Measurements from ENCODE around the gene VPS13C.

The VPS13C gene

GRCh38 chr15:61815356-61816083 lies 244.7 kb downstream of the VPS13C start:
- H3K27me3 ChIP-seq (ENCODE audit: control insufficient read depth, insufficient read depth, low read length): no peaks in the 10 kb centered on the region
- H3K27ac ChIP-seq (ENCODE audit: low read depth, low read length): no peak overlapping the region
- H3K4me1 ChIP-seq (ENCODE audit: control insufficient read depth, insufficient read depth, low read length): no peaks in the 10 kb centered on the region
- H3K36me3 ChIP-seq (ENCODE audit: control insufficient read depth, insufficient read depth, low read length): no peaks in the 10 kb centered on the region
- no peak overlapping the region for H3K4me3 ChIP-seq (ENCODE audit: low read length)
- no peak overlapping the region for H3K9ac ChIP-seq (ENCODE audit: low read length)

- Histone ChIP-seq H3K4me1 (ENCODE audit: control insufficient read depth, insufficient read depth, low read length) (no peaks in the 10 kb centered on the region), H3K27ac (ENCODE audit: low read depth, low read length) (no peak overlapping the region), H3K36me3 (ENCODE audit: control insufficient read depth, insufficient read depth, low read length) (no peaks in the 10 kb centered on the region), H3K9ac (ENCODE audit: low read length) (no peak overlapping the region), H3K4me3 (ENCODE audit: low read length) (no peak overlapping the region), H3K27me3 (ENCODE audit: control insufficient read depth, insufficient read depth, low read length) (no peaks in the 10 kb centered on the region)
Measured at GRCh38 chr15:61812476-61812875, 247.8 kb downstream of the VPS13C start.

- Histone ChIP-seq H3K9ac (ENCODE audit: low read length) (no peak overlapping the region), H3K27me3 (ENCODE audit: control insufficient read depth, insufficient read depth, low read length) (no peaks in the 10 kb centered on the region), H3K36me3 (ENCODE audit: control insufficient read depth, insufficient read depth, low read length) (no peaks in the 10 kb centered on the region), H3K4me1 (ENCODE audit: control insufficient read depth, insufficient read depth, low read length) (no peaks in the 10 kb centered on the region), H3K4me3 (ENCODE audit: low read length) (no peak overlapping the region), H3K27ac (ENCODE audit: low read depth, low read length) (no peak overlapping the region)
Measured at GRCh38 chr15:61811952-61812351, 248.3 kb downstream of the VPS13C start.

DNA sequence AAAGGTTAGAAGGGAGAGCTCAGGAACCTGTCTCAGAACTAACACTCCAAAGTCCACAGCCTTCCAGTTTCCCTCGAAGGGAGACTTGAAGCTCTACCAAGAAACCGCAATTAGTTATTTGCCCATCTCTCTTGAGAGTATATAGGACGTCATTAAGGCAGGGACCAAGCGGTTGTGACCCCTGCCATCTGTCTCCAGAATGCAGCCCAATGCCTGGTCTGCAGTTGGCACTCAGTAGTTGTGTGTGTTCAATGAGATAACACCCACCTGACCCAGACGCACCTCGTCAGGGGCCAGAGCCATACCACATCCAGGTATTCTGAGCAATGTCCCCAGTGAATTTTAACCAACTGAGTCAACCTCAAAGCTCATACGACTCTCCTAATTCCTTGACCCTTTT lies 251.0 kb downstream of the VPS13C start:
- H3K4me1 ChIP-seq (ENCODE audit: control insufficient read depth, insufficient read depth, low read length): no peaks in the 10 kb centered on the region
- no peak overlapping the region for H3K27ac ChIP-seq (ENCODE audit: low read depth, low read length)
- H3K27me3 ChIP-seq (ENCODE audit: control insufficient read depth, insufficient read depth, low read length): no peaks in the 10 kb centered on the region

GRCh38 chr15:61807281-61807929 lies 252.8 kb downstream of the VPS13C start:
- no peaks in the 10 kb centered on the region for H3K36me3 ChIP-seq (ENCODE audit: control insufficient read depth, insufficient read depth, low read length)
- no peak overlapping the region for H3K9ac ChIP-seq (ENCODE audit: low read length)
- H3K27ac ChIP-seq (ENCODE audit: low read depth, low read length): no peak overlapping the region
- no peak overlapping the region for H3K4me3 ChIP-seq (ENCODE audit: low read length)
- no peaks in the 10 kb centered on the region for H3K4me1 ChIP-seq (ENCODE audit: control insufficient read depth, insufficient read depth, low read length)
- H3K27me3 ChIP-seq (ENCODE audit: control insufficient read depth, insufficient read depth, low read length): no peaks in the 10 kb centered on the region

More for the DNA sequence above, 251.0 kb downstream of the VPS13C start:
- no peak overlapping the region for H3K4me3 ChIP-seq (ENCODE audit: low read length)
- no peaks in the 10 kb centered on the region for H3K36me3 ChIP-seq (ENCODE audit: control insufficient read depth, insufficient read depth, low read length)
- H3K9ac ChIP-seq (ENCODE audit: low read length): no peak overlapping the region

Measured in rectal smooth muscle tissue (tissue), 1 donor.